Ishikawa (cell line): Measurements from ENCODE around the gene ZDHHC8.

Source experiments
- CEBPB ChIP-seq: IDR thresholded peaks from 2 replicates; pipeline ENCODE4 v1.6.1; 2012
- CREB1 ChIP-seq: IDR thresholded peaks from 2 replicates; pipeline ENCODE4 v1.6.1; 2012; ENCODE audit warnings: low read depth
- EGR1 ChIP-seq: IDR thresholded peaks from 2 replicates; pipeline ENCODE4 v1.6.1; 2012
- FOXM1 ChIP-seq: IDR thresholded peaks from 2 replicates; pipeline ENCODE4 v1.6.1; 2012; ENCODE audit warnings: low read depth, borderline replicate concordance
- MAX ChIP-seq: IDR thresholded peaks from 2 replicates; pipeline ENCODE4 v1.6.1; 2012
- NFIC ChIP-seq: IDR thresholded peaks from 2 replicates; pipeline ENCODE4 v1.6.1; 2012
- RAD21 ChIP-seq: IDR thresholded peaks from 2 replicates; pipeline ENCODE4 v1.6.1; 2012; ENCODE audit warnings: low read depth
- REST ChIP-seq: IDR thresholded peaks from 2 replicates; pipeline ENCODE4 v1.6.1; 2012; ENCODE audit warnings: low read depth, mild to moderate bottlenecking
- TAF1 ChIP-seq: IDR thresholded peaks from 2 replicates; pipeline ENCODE4 v1.6.1; 2012; ENCODE audit warnings: low read depth, mild to moderate bottlenecking
- TCF12 ChIP-seq: IDR thresholded peaks from 2 replicates; pipeline ENCODE4 v1.6.1; 2012; ENCODE audit warnings: low read depth
- TEAD4 ChIP-seq: IDR thresholded peaks from 2 replicates; pipeline ENCODE4 v1.6.1; 2012
- USF1 ChIP-seq: IDR thresholded peaks from 2 replicates; pipeline ENCODE4 v1.6.1; 2012
- YY1 ChIP-seq: IDR thresholded peaks from 2 replicates; pipeline ENCODE4 v1.6.1; 2012; ENCODE audit warnings: low read depth
- ZBTB7A ChIP-seq: IDR thresholded peaks from 2 replicates; pipeline ENCODE4 v1.6.1; 2012; ENCODE audit warnings: low read depth

ZDHHC8 gene

GRCh38 chr22:20107951-20108756 is 23.4 kb upstream of the ZDHHC8 start:
- TF ChIP-seq TEAD4 (no peak), CREB1 (no peak), ZBTB7A (no peak), USF1 (no peak)

GRCh38 chr22:20108757-20109230 is 22.8 kb upstream of the ZDHHC8 start:
- no peak for TF ChIP-seq EGR1
- TF ChIP-seq CREB1, result no peak
- no peak for TF ChIP-seq TAF1
- no peak for TF ChIP-seq ZBTB7A
- TF ChIP-seq CEBPB, result no peak
- TF ChIP-seq REST, result no peak
- no peak for TF ChIP-seq RAD21
- TF ChIP-seq NFIC, result no peak
- no peak for TF ChIP-seq FOXM1
- no peak for TF ChIP-seq TCF12

GRCh38 chr22:20109411-20110358 is 21.9 kb upstream of the ZDHHC8 start:
- TF ChIP-seq NFIC (no peak), TEAD4 (no peak), REST (no peak), ZBTB7A (no peak)

- TF ChIP-seq NFIC (no peak), REST (no peak), YY1 (no peak), USF1 (no peak)
These were observed 21.1 kb upstream of the ZDHHC8 start for GRCh38 chr22:20110359-20110985.

- TF ChIP-seq EGR1 (no peak), TEAD4 (no peak), NFIC (no peak), MAX (no peak), TCF12 (no peak), FOXM1 (no peak), YY1 (no peak), USF1 (no peak)
These were observed 20.4 kb upstream of the ZDHHC8 start for GRCh38 chr22:20111045-20111688.
